Measurements from ENCODE around the gene LDLRAP1.

Gene LDLRAP1

DNA sequence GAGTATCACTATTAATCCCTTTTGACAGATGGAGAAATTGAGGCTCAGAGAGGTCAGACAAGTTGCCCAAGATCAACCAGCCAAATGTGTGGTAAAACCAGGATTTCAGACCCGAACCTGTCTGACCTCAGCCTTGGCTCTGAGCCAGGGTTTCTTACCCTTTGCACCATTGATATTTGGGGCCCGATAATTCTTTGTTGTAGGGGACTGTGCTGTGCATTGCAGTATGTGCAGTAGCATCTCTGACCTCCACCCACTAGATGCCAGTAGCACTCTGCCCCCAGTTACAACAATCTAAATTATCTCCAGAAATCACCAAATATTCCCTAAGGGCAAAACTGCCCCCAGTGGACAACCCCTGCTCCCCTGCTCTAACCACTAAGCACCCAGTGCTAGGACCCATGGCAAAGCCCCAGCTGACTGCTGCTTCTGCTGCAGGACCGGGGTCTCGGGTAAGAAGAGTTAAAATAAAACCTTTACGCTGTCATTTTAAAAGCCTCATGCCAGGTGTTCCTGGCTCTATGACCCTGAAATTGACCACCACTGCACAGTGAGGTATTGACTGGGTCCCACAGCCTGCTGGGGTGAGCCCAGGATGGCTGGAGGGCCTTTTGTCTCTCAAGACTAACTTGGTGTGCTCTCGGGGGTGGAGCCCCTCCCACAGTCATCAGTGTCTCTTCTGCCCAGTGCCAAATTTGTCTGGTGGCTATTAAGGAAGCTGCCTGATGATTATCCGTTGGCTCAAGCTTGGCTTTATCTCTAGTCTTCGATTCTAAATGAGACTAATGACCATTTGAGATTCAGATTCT is 67.6 kb downstream of the LDLRAP1 start:
- peak; percentile 21 to 29 for DNase-seq

DNA sequence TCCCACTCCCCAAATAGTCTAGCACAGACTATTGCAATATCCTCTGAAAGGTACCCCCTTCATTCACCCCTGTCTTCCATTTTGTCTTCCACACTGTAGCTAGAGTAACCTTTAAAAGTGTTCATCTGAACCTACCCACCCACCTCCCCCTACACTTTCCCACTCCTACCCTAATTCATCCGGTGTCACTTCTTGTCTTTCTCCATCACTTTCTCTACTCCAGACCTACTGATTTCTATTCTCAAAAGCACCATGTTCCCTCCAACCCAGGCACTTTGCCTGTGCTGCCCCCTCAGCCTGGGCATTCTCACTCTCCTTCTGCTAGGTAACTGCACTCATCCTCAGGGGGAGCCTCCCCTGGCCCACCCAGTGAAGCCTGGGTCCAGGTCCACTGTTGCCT is 68.4 kb downstream of the LDLRAP1 start:
- DNase-seq: no peak

DNA sequence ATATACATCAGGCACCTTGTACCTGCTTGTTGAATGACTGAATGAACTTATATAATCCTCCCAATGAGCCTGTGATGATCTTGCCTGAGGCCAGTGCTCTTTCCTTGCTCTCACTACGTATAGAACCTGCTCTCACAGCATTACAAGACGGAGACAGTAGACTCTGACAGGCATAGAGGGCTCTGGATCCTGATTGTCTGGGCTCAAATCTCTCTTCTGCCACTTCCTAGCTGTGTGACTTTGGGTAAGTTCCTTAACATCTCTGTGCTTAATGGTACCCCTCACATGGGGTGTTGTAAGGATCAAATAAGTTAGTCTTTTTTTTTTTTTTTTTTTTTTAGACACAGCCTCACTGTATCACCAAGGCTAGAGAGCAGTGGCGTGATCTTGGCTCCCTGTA is 69.0 kb downstream of the LDLRAP1 start:
- no peak for DNase-seq

DNA sequence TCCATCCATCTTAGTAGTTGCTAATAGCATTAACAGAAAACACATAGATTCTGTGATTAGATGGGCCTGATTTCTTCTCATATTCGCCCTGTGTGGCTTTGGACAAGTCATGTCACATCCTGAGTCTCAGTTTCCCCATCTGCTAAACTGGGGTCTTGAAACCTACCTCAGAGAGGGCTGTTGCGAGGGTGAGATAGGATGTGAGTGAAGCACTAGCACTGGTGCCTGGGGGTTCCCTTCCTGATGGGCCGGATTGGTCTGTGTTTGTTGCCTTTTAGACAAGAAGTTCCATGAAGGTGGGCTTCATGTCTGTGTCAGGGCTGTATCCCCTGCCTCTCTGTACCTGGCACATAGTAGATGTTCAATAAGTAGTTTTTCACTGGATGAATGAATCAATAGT is 69.7 kb downstream of the LDLRAP1 start:
- no peak for DNase-seq

DNA sequence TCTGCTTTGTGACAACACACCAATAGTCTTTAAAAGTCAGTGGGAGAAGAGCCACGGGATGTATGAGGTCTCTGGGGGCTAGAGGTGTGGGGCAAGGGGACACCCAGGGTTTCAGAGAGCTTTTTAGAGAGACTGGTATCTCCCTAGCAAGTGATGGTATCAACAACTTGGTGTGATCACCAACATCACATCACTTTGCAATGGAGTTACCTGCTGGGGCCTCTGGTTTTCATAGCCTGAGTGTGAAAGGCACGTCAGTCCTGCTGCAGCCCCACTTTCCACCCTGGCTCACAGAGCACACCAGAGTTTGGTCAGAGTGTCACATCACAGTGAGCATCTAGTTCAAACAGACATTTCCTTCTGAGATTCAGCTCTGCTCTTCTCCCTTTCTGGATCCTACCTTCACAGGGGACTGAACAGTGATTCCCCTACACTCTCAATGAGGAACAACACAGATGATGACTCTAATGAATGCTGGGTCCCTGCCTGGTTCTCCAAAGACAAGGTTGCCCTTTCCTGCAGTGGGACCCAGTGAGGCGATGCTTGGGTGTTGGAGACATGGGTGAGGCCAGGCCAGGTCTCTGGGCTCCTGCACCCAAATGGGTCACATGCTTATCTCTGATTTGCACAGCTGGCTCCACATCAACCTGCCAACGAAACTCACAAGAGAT is 71.2 kb downstream of the LDLRAP1 start:
- DNase-seq: no peak

DNA sequence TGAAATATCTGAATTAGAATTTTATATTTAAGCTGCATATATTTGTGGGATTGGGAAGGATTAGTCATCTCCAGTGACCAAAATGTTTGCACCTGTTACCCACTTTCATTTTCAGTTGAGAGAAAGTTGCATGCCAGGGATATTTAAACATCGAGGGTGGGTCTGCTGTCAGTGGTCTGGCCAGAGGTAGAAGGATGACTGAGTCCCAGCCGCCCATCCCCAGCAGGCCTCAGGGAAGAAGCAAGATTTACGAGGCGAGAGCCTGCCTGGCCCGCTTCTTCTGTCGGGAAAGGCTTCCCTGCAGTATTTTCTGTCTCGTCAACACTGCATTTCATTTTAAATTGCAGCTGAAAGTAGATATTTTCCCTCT is 71.8 kb downstream of the LDLRAP1 start:
- DNase-seq: no peak

DNA sequence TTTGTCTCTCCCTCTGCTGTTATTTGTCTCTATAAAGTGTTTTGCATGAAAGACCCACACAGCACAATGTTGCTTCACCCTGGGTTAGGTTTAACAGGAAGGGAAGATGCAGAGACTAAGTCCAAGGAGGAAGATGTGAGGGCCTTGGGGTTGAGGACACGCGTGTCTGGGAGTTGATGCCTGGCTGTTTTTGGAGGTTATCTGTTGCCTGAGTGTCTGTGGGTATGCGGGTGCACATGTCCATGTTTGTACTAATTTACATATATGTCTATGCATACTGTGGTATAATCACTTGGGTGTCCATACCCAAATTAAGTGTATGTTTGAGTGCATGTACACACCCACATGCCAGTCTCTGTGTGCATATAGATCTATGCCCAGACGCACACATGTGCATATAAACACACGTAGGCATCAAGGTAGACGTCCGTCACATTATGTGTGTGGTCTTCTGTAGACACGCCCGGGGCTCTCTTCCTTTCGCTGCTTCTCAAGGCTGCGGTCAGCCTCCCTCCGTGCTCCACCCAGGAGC is 72.2 kb downstream of the LDLRAP1 start:
- DNase-seq: no peak

DNA sequence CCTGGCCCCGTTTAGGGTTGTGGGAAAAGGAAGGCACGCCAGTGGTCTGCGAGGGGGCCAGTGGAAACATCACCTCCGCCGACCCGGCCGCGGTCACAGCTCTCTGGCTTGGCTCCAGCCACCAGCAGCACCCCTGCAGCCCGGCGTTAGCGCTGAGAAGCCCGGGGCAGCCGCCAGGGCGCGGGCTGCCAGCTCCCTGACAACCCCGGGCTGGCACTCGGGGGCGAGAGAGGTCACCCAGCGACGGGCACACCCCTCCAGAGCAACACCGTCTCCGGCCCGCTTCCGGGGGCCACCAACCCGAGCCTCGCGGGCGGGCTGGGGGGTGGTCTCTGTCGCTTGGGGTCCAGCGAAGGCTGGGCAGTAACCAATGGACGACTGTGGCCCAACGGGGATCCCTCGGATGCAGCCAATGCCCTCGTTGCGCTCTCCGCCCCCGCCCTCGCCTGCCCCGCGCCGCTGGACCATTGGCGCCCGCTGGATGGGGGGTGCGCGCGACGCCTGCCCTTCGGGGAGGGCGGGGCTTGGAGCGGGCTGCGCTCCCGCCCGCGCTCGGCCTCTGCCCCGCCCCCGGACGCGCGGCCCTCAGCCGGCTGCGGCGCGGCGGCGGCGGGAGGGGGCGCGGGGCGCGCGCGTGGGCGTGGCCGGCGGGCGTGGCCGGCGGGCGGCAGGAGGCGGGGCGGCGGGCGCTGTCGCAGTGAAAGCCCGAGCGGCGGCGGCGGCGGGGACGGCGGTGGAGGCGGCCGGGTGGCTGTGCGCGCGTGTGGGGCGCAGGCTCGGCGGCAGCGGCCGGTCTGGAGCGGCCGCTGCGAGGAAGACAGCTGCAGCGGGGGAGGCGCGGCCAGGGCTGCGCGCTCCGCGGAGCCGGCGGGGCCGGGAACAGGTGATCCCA is 72.9 kb downstream of the LDLRAP1 start, which contains the start of gene MAN1C1:
MAN1C1 (plus strand) TSS at position 697 of the 892 bp plus-strand sequence. CDS start 1,007 bp downstream, outside the sequence.
- DNase-seq: peak; percentile 52 to 56

DNA sequence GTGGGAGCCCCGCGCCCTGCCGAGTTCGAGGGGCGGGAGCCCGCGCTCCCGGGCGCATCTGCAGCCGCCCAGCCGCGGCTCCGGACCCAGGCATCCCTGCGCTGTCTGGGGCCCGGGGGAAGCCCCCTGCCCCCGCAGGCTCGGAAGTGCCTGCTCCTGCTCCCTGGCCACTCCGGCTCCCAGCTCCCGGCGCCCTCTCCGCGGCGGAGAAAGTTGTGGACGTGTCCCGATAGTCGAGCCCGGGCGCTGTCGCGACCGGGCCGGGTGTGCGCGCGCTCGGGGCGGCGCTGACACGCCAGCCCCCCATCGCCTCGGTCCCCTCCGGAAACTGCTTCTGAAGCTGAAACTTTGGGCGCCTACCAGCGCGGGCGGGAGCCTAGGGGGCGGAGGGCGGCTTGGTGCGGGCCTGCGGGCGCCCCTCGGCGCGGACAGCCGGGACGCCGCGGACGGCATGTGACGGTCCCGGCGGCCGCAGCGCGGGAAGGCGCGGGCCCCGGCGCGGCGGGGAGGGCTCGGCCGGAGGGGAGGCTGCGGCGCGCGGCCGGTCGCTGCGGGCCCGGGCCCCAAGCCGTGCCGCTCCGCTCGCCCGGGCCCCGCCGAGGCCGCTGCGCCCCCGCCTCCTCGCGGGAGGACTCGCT is 73.7 kb downstream of the LDLRAP1 start:
- DNase-seq: no peak

DNA sequence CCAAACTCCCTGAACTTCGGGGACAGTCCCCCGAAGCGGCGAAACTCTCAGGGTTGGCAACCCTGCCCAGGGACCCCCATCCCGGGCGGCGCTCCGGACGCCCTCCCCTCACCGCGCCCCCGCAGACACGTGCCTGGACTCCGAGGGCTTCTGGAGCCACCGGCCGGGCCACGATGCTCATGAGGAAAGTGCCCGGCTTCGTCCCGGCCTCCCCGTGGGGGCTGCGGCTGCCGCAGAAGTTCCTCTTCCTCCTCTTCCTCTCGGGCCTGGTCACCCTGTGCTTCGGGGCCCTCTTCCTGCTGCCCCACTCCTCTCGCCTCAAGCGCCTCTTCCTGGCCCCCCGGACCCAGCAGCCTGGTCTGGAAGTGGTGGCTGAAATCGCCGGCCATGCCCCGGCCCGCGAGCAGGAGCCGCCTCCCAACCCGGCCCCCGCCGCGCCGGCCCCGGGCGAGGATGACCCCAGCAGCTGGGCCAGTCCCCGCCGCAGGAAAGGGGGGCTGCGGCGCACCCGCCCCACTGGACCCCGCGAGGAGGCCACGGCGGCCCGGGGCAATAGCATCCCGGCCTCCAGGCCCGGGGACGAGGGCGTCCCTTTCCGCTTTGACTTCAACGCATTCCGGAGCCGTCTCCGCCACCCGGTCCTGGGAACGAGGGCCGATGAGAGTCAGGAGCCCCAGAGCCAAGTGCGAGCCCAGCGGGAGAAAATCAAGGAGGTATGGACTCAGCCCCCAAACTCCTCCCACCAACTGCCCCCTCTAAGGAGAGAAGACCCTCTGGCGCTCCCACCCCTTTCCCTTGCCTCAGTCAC is 74.4 kb downstream of the LDLRAP1 start:
- DNase-seq: no peak

DNA sequence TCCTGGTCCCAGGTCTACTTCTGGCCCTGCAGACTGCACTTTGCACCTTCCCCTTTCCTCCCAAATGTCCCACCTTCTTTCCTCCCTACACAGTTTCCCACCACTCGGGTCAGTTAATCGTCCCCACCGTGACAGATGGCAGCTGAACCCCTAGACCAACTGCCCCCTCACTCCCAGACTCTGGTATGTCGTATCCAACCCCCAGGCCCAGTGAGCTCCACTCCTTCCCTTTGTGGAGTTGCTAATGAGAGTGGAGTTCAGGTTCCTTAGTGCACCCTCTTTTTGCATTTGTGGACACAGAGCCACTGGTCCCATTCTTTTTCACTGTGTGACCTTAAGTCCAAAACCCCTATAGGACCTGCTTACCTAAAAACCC is 75.0 kb downstream of the LDLRAP1 start:
- no peak for DNase-seq
